Brain microvascular endothelial cell (primary cell): ENCODE measurements around the gene ABHD2.

Source experiments
- DNase-seq: peaks from one replicate; pipeline ENCODE4 v3.0.0-alpha.2; 2020
- H3K27ac ChIP-seq: fragments of 250-450 bp; sonication (Bioruptor Pico); 2 replicates; pipeline ENCODE4 v1.5.1; 2020; ENCODE audit warnings: mild to moderate bottlenecking, moderate library complexity
- H3K27me3 ChIP-seq: fragments of 250-450 bp; sonication (Bioruptor Pico); replicated peaks from 2 replicates; pipeline ENCODE4 v1.5.1; 2020; ENCODE audit warnings: mild to moderate bottlenecking
- H3K36me3 ChIP-seq: fragments of 250-450 bp; sonication (Bioruptor Pico); replicated peaks from 2 replicates; pipeline ENCODE4 v1.5.1; 2020; ENCODE audit warnings: mild to moderate bottlenecking
- H3K4me3 ChIP-seq: 2 replicates; pipeline ENCODE4 v1.5.1; 2011; ENCODE audit warnings: low read depth, mild to moderate bottlenecking, control low read depth, low read length, moderate library complexity
- CTCF ChIP-seq: IDR thresholded peaks from 2 replicates; pipeline ENCODE4 v1.5.1; 2011; ENCODE audit warnings: low read depth, mild to moderate bottlenecking, moderate library complexity, low read length, control low read depth, inconsistent platforms; ENCODE audit errors: missing control alignments
- in situ Hi-C: cut with HindIII; loops from 2 replicates; pipeline ENCODE4 v1.10.0; 2017; ENCODE audit warnings: low sequenced_read_pairs, low pct_ligation_motif_present

The ABHD2 gene

GRCh38 chr15:89184357-89184756 is 96.1 kb downstream of the ABHD2 start:
- H3K36me3 ChIP-seq = peaks cover 6% of the 10 kb centered on the region
- no peak for TF ChIP-seq CTCF
- DNase-seq = no peak
- no peak overlapping the region for H3K4me3 ChIP-seq
- H3K27ac ChIP-seq = no peak overlapping the region
- in situ Hi-C loops = no loop called here
- no peaks in the 10 kb centered on the region for H3K27me3 ChIP-seq

DNA sequence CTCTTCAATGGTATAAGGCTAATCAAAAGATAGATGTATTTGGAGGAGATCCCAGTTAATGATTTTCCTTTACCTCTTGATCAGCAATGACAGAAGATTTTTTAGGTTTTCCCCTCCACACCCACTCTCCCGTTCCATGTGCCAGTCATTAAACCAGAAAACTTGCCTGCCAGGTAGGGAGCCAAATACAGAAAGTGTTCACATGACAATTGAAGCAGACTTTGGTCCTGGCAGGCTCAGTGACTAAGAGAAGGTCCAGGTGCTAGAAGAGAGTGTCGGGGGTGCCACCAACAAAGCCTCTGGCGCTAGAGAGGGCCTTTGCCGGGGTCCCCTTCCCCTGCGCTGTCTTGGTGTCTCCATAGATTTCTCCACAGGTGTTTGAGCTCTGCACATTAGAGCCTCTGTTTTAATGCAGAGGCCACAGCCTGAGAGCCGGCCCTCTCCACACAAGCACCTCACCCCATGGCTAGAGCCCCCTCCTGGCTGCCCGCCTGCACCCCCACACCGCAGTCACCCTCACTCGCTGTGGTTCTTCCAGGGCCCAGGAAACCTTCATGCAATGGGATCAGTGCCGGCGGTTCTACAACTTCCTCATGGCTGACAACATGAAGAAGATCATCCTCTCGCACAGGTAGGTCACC is 96.8 kb downstream of the ABHD2 start:
- H3K27ac ChIP-seq = no peak overlapping the region
- in situ Hi-C loops = no loop called here

DNA sequence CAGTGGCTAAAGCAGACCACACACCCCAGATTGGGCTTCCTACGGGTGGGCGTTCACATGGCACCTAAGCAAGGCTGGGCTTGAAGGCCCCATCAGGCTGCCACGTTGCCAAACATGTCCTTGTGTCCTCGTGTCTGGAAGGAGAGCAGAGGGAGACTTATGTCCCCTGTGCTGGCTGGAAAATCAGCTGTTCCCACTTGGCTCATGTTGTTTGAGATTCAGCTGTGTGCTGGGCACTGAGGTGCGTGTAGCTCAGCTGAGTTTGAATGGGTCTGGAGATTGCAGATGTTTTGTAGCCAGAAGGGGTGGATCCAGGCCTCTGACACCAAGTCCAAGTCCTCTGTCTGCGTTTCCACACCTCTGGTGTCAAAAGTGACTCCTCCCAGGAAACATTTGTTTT is 98.5 kb downstream of the ABHD2 start:
- H3K4me3 ChIP-seq = no peak overlapping the region
- no peak for TF ChIP-seq CTCF

More for the DNA sequence above, 96.8 kb downstream of the ABHD2 start:
- Histone ChIP-seq H3K4me3 (no peak overlapping the region), H3K27me3 (no peaks in the 10 kb centered on the region), H3K36me3 (peaks cover 13% of the 10 kb centered on the region)
- TF ChIP-seq CTCF = no peak
- no peak for DNase-seq

GRCh38 chr15:89187301-89187985 is 99.2 kb downstream of the ABHD2 start:
- Histone ChIP-seq H3K4me3 (no peak overlapping the region), H3K27ac (no peak overlapping the region), H3K36me3 (peaks cover 29% of the 10 kb centered on the region), H3K27me3 (no peaks in the 10 kb centered on the region)
- TF ChIP-seq CTCF = no peak
- in situ Hi-C loops = no loop called here
- DNase-seq = no peak

More for the DNA sequence above, 98.5 kb downstream of the ABHD2 start:
- Histone ChIP-seq H3K36me3 (peaks cover 25% of the 10 kb centered on the region), H3K27ac (no peak overlapping the region), H3K27me3 (no peaks in the 10 kb centered on the region)
- in situ Hi-C loops = no loop called here
- DNase-seq = no peak

DNA sequence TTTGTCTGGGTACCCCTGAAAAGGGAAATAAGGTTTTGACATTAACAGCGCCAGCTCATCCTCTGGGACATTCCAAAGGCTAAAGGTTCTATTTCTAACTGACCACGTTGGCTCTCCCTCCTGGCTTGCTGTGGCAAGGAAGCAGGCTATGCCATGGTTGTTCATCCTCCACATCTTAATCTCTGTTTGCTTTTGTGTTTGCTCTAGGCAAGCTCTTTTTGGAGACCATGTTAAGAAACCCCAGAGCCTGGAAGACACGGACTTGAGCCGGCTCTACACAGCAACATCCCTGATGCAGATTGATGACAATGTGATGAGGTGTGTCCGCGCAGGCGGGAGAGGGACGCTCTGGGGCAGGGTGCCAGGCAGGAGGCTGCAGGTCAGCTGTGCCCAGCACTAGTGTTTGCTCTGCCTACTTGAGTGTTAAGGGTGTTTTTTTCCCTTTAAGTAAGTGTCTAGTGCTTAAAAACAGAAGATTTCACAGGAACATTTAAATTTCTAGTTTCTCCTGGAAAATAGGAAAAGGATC is 99.8 kb downstream of the ABHD2 start:
- no peak for TF ChIP-seq CTCF
- no peak for DNase-seq
- no peaks in the 10 kb centered on the region for H3K27me3 ChIP-seq
- H3K27ac ChIP-seq = no peak overlapping the region
- no peak overlapping the region for H3K4me3 ChIP-seq
- H3K36me3 ChIP-seq = peaks cover 35% of the 10 kb centered on the region
- in situ Hi-C loops = no loop called here
